HCT116 (cell line): ENCODE data around the gene GTF2IRD1. TPM values are rescaled to one million over a fixed set of nuclear protein-coding genes. Genes with fewer than 3 reads are reported as not detected.

ENCODE experiments used
- ATAC-seq: fragments of 200-7000 bp; cut with Tn5 transposase; 2 replicates; pipeline ENCODE4 v1.9.1; 2020; ENCODE audit warnings: mild to moderate bottlenecking, moderate library complexity
- Bru-seq: library from RNA; stranded (reverse); fragments of 400-500 nt; gene quantifications from one replicate; lab custom pipeline; 2021; lab: Mats Ljungman, UMichigan
- BruChase-seq, 2 experiments: library from RNA; stranded (reverse); fragments of 400-500 nt; gene quantifications; one replicate each; lab custom pipeline; 2021; lab: Mats Ljungman, UMichigan
- BruUV-seq: library from RNA; stranded (reverse); fragments of 400-500 nt; replicated peaks from 2 replicates; lab custom pipeline; 2021; lab: Mats Ljungman, UMichigan
- CTCF ChIA-PET: fragments of 300-600 bp; sonication (Branson Sonifier 250); formaldehyde crosslinking; loops from one replicate; lab custom pipeline; 2021; ENCODE audit warnings: antibody characterized with exemption; lab: Charles Lee
- POLR2A ChIA-PET: fragments of 300-600, 350-600 bp; sonication (Branson Sonifier 250); formaldehyde crosslinking; loops from one replicate; lab custom pipeline; 2021; ENCODE audit warnings: antibody characterized with exemption; lab: Charles Lee
- RAD21 ChIA-PET, 2 experiments: fragments of 300-600 bp; sonication (Branson Sonifier 250); formaldehyde crosslinking; loops; one replicate each; lab custom pipeline; 2023; ENCODE audit warnings: low total read pairs in 2 of 2; ENCODE audit not compliant: uncharacterized antibody in 2 of 2, unreplicated experiment in 2 of 2, low non-redundant PET in 1 of 2; lab: Charles Lee
- DNase-seq: peaks from one replicate; pipeline ENCODE4 v3.0.0-alpha.2; 2010; ENCODE audit warnings: low read depth, low spot score
- H2AFZ ChIP-seq: fragments of 200-600 bp; shearing (Covaris generic), sonication (generic); 2 replicates; pipeline ENCODE4 v1.6.1; 2017; ENCODE audit warnings: low read depth, mixed run types, mixed read lengths, antibody characterized with exemption, low read length; ENCODE audit not compliant: poor library complexity, severe bottlenecking
- H3K27ac ChIP-seq: 2 replicates; pipeline ENCODE4 v1.5.1; 2012; ENCODE audit warnings: low read depth, low read length
- H3K27me3 ChIP-seq: fragments of 200-600 bp; sonication (generic); 2 replicates; pipeline ENCODE4 v1.6.1; 2016; ENCODE audit warnings: mixed run types, low read length, mixed read lengths; ENCODE audit not compliant: insufficient read depth
- H3K36me3 ChIP-seq, 2 experiments: fragments of 200-500 bp in 1 of 2; fragments of 200-600 bp in 1 of 2; sonication (Bioruptor generic) in 1 of 2; sonication (generic) in 1 of 2; 2 replicates each; pipeline versions ENCODE4 v1.5.1 to v1.6.1; 2014 to 2016; ENCODE audit warnings: low read length in 2 of 2, inconsistent platforms in 1 of 2, mixed read lengths in 1 of 2, mixed run types in 1 of 2; ENCODE audit not compliant: insufficient read depth in 2 of 2, control insufficient read depth in 1 of 2
- H3K4me1 ChIP-seq, 2 experiments: fragments of 200-600 bp in 1 of 2; sonication (generic) in 1 of 2; 2 replicates each; pipeline versions ENCODE4 v1.5.1 to v1.6.1; 2012 to 2017; ENCODE audit warnings: low read length in 2 of 2, inconsistent platforms in 1 of 2, mild to moderate bottlenecking in 1 of 2, mixed read lengths in 1 of 2, mixed run types in 1 of 2, moderate library complexity in 1 of 2; ENCODE audit not compliant: insufficient read depth in 2 of 2, control insufficient read depth in 1 of 2
- H3K4me2 ChIP-seq: fragments of 200-600 bp; sonication (generic); 2 replicates; pipeline ENCODE4 v1.6.1; 2017; ENCODE audit warnings: mixed run types, low read length, mixed read lengths
- H3K4me3 ChIP-seq, 2 experiments: fragments of 200-600 bp in 1 of 2; sonication (generic) in 1 of 2; replicated peaks in 1 of 2; 2 replicates each; pipeline ENCODE4 v1.5.1; 2011 to 2016; ENCODE audit warnings: low read length in 2 of 2, control low read depth in 1 of 2, low read depth in 1 of 2, mild to moderate bottlenecking in 1 of 2, mixed read lengths in 1 of 2, mixed run types in 1 of 2
- H3K79me2 ChIP-seq: fragments of 200-600 bp; sonication (generic); 2 replicates; pipeline ENCODE4 v1.6.1; 2017; ENCODE audit warnings: mild to moderate bottlenecking, mixed run types, low read length, moderate library complexity, mixed read lengths; ENCODE audit not compliant: insufficient read depth
- H3K9ac ChIP-seq: fragments of 200-600 bp; sonication (generic); 2 replicates; pipeline ENCODE4 v1.6.1; 2016; ENCODE audit warnings: low read length, mixed read lengths
- H3K9me2 ChIP-seq: fragments of 200-600 bp; sonication (generic), shearing (Covaris generic); 2 replicates; pipeline ENCODE4 v1.6.1; 2017; ENCODE audit warnings: mixed run types, mild to moderate bottlenecking, moderate library complexity; ENCODE audit not compliant: insufficient read depth
- H3K9me3 ChIP-seq, 2 experiments: fragments of 200-500 bp in 1 of 2; fragments of 200-600 bp in 1 of 2; sonication (Bioruptor generic) in 1 of 2; sonication (generic) in 1 of 2; 2 replicates each; pipeline ENCODE4 v1.6.1; 2014 to 2017; ENCODE audit warnings: low read length in 2 of 2, mixed read lengths in 2 of 2, inconsistent platforms in 1 of 2, low read depth in 1 of 2, mild to moderate bottlenecking in 1 of 2, mixed run types in 1 of 2, moderate library complexity in 1 of 2; ENCODE audit not compliant: control insufficient read depth in 1 of 2, insufficient read depth in 1 of 2
- H4K20me1 ChIP-seq: fragments of 200-600 bp; sonication (generic), shearing (Covaris generic); 2 replicates; pipeline ENCODE4 v1.6.1; 2017; ENCODE audit warnings: mixed run types, mild to moderate bottlenecking, moderate library complexity; ENCODE audit not compliant: insufficient read depth
- MAX ChIP-seq: IDR thresholded peaks from 2 replicates; pipeline ENCODE4 v1.6.1; 2012
- REST ChIP-seq: IDR thresholded peaks from 2 replicates; pipeline ENCODE4 v1.6.1; 2012; ENCODE audit warnings: low read depth
- SP1 ChIP-seq: IDR thresholded peaks from 2 replicates; pipeline ENCODE4 v1.6.1; 2012; ENCODE audit warnings: low read depth
- TCF7L2 ChIP-seq: IDR thresholded peaks from 2 replicates; pipeline ENCODE4 v1.7.0; 2011; ENCODE audit warnings: borderline replicate concordance, inconsistent platforms; ENCODE audit not compliant: insufficient read depth, insufficient read length; ENCODE audit errors: extremely low read depth
- intact Hi-C: fragments of 100-400 bp; cut with micrococcal nuclease; formaldehyde crosslinking; loops from 2 replicates; pipeline ENCODE4 v1.10.0; 2022
- long read RNA-seq: library from polyadenylated mRNA; unstranded; transcript quantifications from one replicate; pipeline ENCODE4 v2.0.0, GENCODE V29; 2021; ENCODE audit not compliant: unreplicated experiment
- polyA plus RNA-seq: library from polyadenylated mRNA; unstranded; fragments of >200 nt; gene quantifications from 2 replicates; pipeline ENCODE4 v1.2.1, GENCODE V29; 2012; ENCODE audit warnings: missing spikeins
- total RNA-seq: library from RNA; stranded (reverse); gene quantifications from one replicate; pipeline ENCODE4 v1.2.1, GENCODE V29; 2021; ENCODE audit not compliant: unreplicated experiment

GTF2IRD1 gene, protein sequence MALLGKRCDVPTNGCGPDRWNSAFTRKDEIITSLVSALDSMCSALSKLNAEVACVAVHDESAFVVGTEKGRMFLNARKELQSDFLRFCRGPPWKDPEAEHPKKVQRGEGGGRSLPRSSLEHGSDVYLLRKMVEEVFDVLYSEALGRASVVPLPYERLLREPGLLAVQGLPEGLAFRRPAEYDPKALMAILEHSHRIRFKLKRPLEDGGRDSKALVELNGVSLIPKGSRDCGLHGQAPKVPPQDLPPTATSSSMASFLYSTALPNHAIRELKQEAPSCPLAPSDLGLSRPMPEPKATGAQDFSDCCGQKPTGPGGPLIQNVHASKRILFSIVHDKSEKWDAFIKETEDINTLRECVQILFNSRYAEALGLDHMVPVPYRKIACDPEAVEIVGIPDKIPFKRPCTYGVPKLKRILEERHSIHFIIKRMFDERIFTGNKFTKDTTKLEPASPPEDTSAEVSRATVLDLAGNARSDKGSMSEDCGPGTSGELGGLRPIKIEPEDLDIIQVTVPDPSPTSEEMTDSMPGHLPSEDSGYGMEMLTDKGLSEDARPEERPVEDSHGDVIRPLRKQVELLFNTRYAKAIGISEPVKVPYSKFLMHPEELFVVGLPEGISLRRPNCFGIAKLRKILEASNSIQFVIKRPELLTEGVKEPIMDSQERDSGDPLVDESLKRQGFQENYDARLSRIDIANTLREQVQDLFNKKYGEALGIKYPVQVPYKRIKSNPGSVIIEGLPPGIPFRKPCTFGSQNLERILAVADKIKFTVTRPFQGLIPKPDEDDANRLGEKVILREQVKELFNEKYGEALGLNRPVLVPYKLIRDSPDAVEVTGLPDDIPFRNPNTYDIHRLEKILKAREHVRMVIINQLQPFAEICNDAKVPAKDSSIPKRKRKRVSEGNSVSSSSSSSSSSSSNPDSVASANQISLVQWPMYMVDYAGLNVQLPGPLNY
- total RNA-seq (34.5 TPM), Bru-seq, nascent RNA (percentile 65 among the genes with signal in this experiment), BruChase-seq, experiment 1, labeled RNA remaining after a 6-hour chase (percentile 68 among the genes with signal in this experiment), BruChase-seq, experiment 2, labeled RNA remaining after a 2-hour chase (percentile 65 among the genes with signal in this experiment)
- 38.2 and 47.2 TPM in 2 replicates for polyA plus RNA-seq
- long read RNA-seq, transcript GTF2IRD1-201 (27 exons, 3,430 nt): major isoform, 5 of 45 reads
- long read RNA-seq, partial matches to known transcripts: 25 of 45 reads
- long read RNA-seq, other reads (novel, unspliced or antisense): 11 of 45 reads

GRCh38 chr7:74453322-74454011 is at the start of gene GTF2IRD1:
GTF2IRD1 (plus strand) TSS chr7:74453906; CDS start chr7:74508081, 54,175 bp downstream.
- ChIA-PET POLR2A (no interaction called here), RAD21 (no interaction called here)
- Histone ChIP-seq H3K36me3 (no peaks in the 10 kb centered on the region), H3K79me2 (peaks cover 41% of the 10 kb centered on the region), H3K9ac (peak within 1 kb of the TSS; percentile 80), H3K4me3 (peak within 1 kb of the TSS; percentile 56 to 66)
- intact Hi-C loops: loop anchor here (10.0 kb wide), 1 partner anchor 91 kb away; no protein-coding TSS in a partner anchor
- peak; percentile 69 for ATAC-seq
- no peak; the same call in 1 of the 2 replicates for TF ChIP-seq MAX
- TF ChIP-seq TCF7L2: peak; percentile 85
- TF ChIP-seq SP1: peak; percentile 58
- no peak for TF ChIP-seq REST
- TF ChIP-seq, all 23 proteins: peak for 2
- peaks cover 23 to 44% of the 10 kb centered on the region in 2 experiments for H3K4me1 ChIP-seq
- DNase-seq: no peak
- H2AFZ ChIP-seq: peak within 1 kb of the TSS; percentile 14
- H3K9me2 ChIP-seq: no peaks in the 10 kb centered on the region
- no peaks in the 10 kb centered on the region for H4K20me1 ChIP-seq
- peak within 1 kb of the TSS; percentile 94 for H3K4me2 ChIP-seq
- no peaks in the 10 kb centered on the region for H3K27me3 ChIP-seq
- peak within 1 kb of the TSS; percentile 72 for H3K27ac ChIP-seq
- BruUV-seq: no TSS peak
- CTCF ChIA-PET: no interaction called here
- H3K9me3 ChIP-seq: no peaks in the 10 kb centered on the region
